GM12878 (cell line): Measurements from ENCODE around the gene GJA10. TPM values are rescaled to one million over a fixed set of nuclear protein-coding genes. Genes with fewer than 3 reads are reported as not detected.
"Not testable (repeated sequence)": the region's sequence is repeated elsewhere in the genome, so short reads cannot be mapped to it uniquely, and the experiment has no call there.

Source experiments
- ATAC-seq: fragments of 200-7000 bp; cut with Tn5 transposase; 3 replicates; pipeline ENCODE4 v1.9.1; 2020; ENCODE audit warnings: mild to moderate bottlenecking, moderate library complexity
- BruUV-seq: library from RNA; stranded (reverse); fragments of 400-500 nt; replicated peaks from 2 replicates; lab custom pipeline; 2021; lab: Mats Ljungman, UMichigan
- CTCF ChIA-PET: fragments of 300-600 bp; sonication (Branson Sonifier 250); formaldehyde crosslinking; extraction: SDS; loops from one replicate; lab custom pipeline; 2021; ENCODE audit warnings: inconsistent platforms; lab: Yijun Ruan, JAX
- POLR2A ChIA-PET: fragments of 350-600 bp; formaldehyde crosslinking; extraction: SDS; loops from one replicate; lab custom pipeline; 2021; ENCODE audit warnings: inconsistent platforms; lab: Charles Lee
- RAD21 ChIA-PET: fragments of 300-600 bp; sonication (Branson Sonifier 250); formaldehyde crosslinking; loops from one replicate; lab custom pipeline; 2023; ENCODE audit warnings: antibody characterized with exemption; ENCODE audit not compliant: unreplicated experiment; lab: Charles Lee
- SMC1A ChIA-PET: fragments of 300-600 bp; sonication (Branson Sonifier 250); formaldehyde crosslinking; loops from one replicate; lab custom pipeline; 2023; ENCODE audit not compliant: unreplicated experiment, uncharacterized antibody; lab: Charles Lee
- DNase-seq: peaks from one replicate; pipeline ENCODE4 v3.0.0-alpha.2; 2011; ENCODE audit warnings: low read depth, low spot score
- FAIRE-seq: peaks from 3 replicates; lab custom pipeline; 2011; peaks lifted over from hg19 to GRCh38; lab: Jason Lieb, UNC
- H2AFZ ChIP-seq: 2 replicates; pipeline ENCODE4 v1.6.0; 2011; ENCODE audit warnings: low read depth, low read length, control low read depth; ENCODE audit not compliant: control insufficient read depth
- H3K27ac ChIP-seq: 2 replicates; pipeline ENCODE4 v1.5.1; 2011; ENCODE audit warnings: control low read depth; ENCODE audit not compliant: control insufficient read depth, insufficient read depth
- H3K27me3 ChIP-seq, 2 experiments: replicated peaks in 1 of 2; 2 replicates each; pipeline versions ENCODE4 v1.6.0 to v1.6.1; 2011; ENCODE audit warnings: low read length in 1 of 2; ENCODE audit not compliant: control insufficient read depth in 2 of 2, insufficient read depth in 2 of 2
- H3K36me3 ChIP-seq, 2 experiments: 2 replicates each; pipeline ENCODE4 v1.5.1; 2011; ENCODE audit warnings: low read length in 1 of 2; ENCODE audit not compliant: control insufficient read depth in 2 of 2, insufficient read depth in 2 of 2
- H3K4me1 ChIP-seq: 2 replicates; pipeline ENCODE4 v1.6.1; 2011; ENCODE audit warnings: mild to moderate bottlenecking, low read length, moderate library complexity, mixed read lengths; ENCODE audit not compliant: control insufficient read depth, insufficient read depth
- H3K4me2 ChIP-seq: 2 replicates; pipeline ENCODE4 v1.6.0; 2011; ENCODE audit warnings: control low read depth; ENCODE audit not compliant: control insufficient read depth, insufficient read depth
- H3K4me3 ChIP-seq: fragments of 200-600 bp; sonication (generic); 2 replicates; pipeline ENCODE4 v1.5.1; 2016
- H3K79me2 ChIP-seq: 2 replicates; pipeline ENCODE4 v1.6.0; 2011; ENCODE audit warnings: low read length; ENCODE audit not compliant: control insufficient read depth, insufficient read depth
- H3K9ac ChIP-seq: 2 replicates; pipeline ENCODE4 v1.8.0; 2011; ENCODE audit warnings: low read length, control low read depth, mixed read lengths; ENCODE audit not compliant: control insufficient read depth, insufficient read depth
- H3K9me3 ChIP-seq: replicated peaks from 3 replicates; pipeline ENCODE4 v1.5.1; 2011; ENCODE audit warnings: mild to moderate bottlenecking, low read length; ENCODE audit not compliant: control insufficient read depth, insufficient read depth
- H4K20me1 ChIP-seq: 2 replicates; pipeline ENCODE4 v1.6.0; 2011; ENCODE audit not compliant: control insufficient read depth, insufficient read depth
- EED ChIP-seq: sonication (generic); IDR thresholded peaks from 2 replicates; pipeline ENCODE4 v1.6.1; 2016; ENCODE audit warnings: antibody characterized with exemption, low read depth
- SREBF1 ChIP-seq: IDR thresholded peaks from 2 replicates; pipeline ENCODE4 v1.6.1; 2012; ENCODE audit warnings: mild to moderate bottlenecking, low read length
- ZNF24 ChIP-seq: fragments of 450-650 bp; IDR thresholded peaks from 2 replicates; pipeline ENCODE4 v1.6.1; 2017; ENCODE audit warnings: antibody characterized with exemption, mild to moderate bottlenecking
- WGBS: methylation state at CpG from one replicate; pipeline ENCODE4 v1.1.6; 2016; ENCODE audit warnings: low lambda C conversion rate; ENCODE audit not compliant: insufficient replicate concordance, insufficient coverage; ENCODE audit errors: missing lambda C conversion rate; 5-methylcytosine and 5-hydroxymethylcytosine counted together
- in situ Hi-C: fragments of 300-500 bp; cut with MboI; formaldehyde crosslinking; loops from 9 replicates; pipeline ENCODE4 v1.14.3; 2018; ENCODE audit warnings: mixed read lengths
- intact Hi-C: fragments of 100-400 bp; cut with micrococcal nuclease; formaldehyde crosslinking; loops from one replicate; pipeline ENCODE4 v1.14.2; 2022; ENCODE audit not compliant: unreplicated experiment
- polyA plus RNA-seq, 11 experiments: library from polyadenylated mRNA; depleted of rRNA in 4 of 11; unstranded in 6 of 11; stranded (reverse) in 5 of 11; fragments of >200 nt; fragmentation: Nextera tagmentation in 4 of 11; fragmentation: Illumina TruSeq in 1 of 11; extraction: Ambion mirVana in 4 of 11; extraction: Trizol in 1 of 11; gene quantifications; 1 replicate in 1 of 11; 2 replicates in 10 of 11; pipeline versions ENCODE4 v1.2.1 to v1.2.3, GENCODE V29; 2011 to 2016; ENCODE audit warnings: inconsistent platforms in 2 of 11, missing spikeins in 2 of 11, low read depth in 1 of 11
- total RNA-seq, 4 experiments: library from RNA; depleted of rRNA in 3 of 4; stranded (reverse); fragments of >200 nt in 3 of 4; fragmentation: Illumina TruSeq in 1 of 4; extraction: Trizol in 1 of 4; gene quantifications; 2 replicates each; pipeline versions ENCODE4 v1.2.1 to v1.2.3, GENCODE V29; 2013 to 2021
- TF ChIP-seq, protein P1 (sequence below): fragments of 150-350 bp; IDR thresholded peaks from 2 replicates; pipeline ENCODE4 v1.6.1; 2014; ENCODE audit warnings: mild to moderate bottlenecking, low read depth, low read length
- TF ChIP-seq, protein P2 (sequence below): IDR thresholded peaks from 2 replicates; pipeline ENCODE4 v1.6.1; 2011; ENCODE audit warnings: borderline replicate concordance, low read depth, mild to moderate bottlenecking, moderate library complexity, low read length; ENCODE audit not compliant: insufficient read depth, poor library complexity, severe bottlenecking
- TF ChIP-seq, protein P3 (sequence below): fragments of 450-650 bp; IDR thresholded peaks from 2 replicates; pipeline ENCODE4 v1.6.1; 2017; ENCODE audit warnings: antibody characterized with exemption, mild to moderate bottlenecking, moderate library complexity

Gene GJA10
- total and polyA plus RNA-seq, 10 of the 15 experiments (the other 5 are each of a cell fraction or from before 2014, with no cell fraction given), result not detected

DNA sequence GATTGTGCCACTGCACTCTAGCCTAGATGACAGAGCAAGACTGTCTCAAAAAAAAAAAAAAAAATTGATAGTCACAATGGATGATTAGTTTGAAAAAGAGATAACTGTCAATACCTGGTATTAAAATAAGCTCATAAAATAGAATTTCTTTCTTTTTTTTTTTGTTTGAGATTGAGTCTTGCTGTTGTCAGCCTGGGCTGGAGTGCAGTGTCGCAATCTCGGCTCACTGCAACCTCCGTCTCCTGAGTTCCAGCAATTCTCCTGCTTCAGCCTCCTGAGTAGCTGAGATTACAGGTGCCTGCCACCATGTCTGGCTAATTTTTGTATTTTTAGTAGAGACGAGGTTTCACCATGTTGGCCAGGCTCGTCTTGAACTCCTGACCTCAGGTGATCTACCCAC lies 46.8 kb upstream of the GJA10 start:
- H3K4me2 ChIP-seq, ATAC-seq, H3K9me3 ChIP-seq, in situ Hi-C loops, H3K4me1 ChIP-seq, H3K27me3 ChIP-seq, H4K20me1 ChIP-seq, RAD21 ChIA-PET, DNase-seq, H3K27ac ChIP-seq, H3K4me3 ChIP-seq, BruUV-seq, intact Hi-C loops, H2AFZ ChIP-seq, H3K36me3 ChIP-seq, SMC1A ChIA-PET, H3K9ac ChIP-seq, H3K79me2 ChIP-seq, FAIRE-seq: not testable (repeated sequence)
- CTCF ChIA-PET, result interaction anchor here (0.6 to 0.8 kb wide), 3 partner anchors 31 to 92 kb away, joined by 3 read pairs; no protein-coding TSS in a partner anchor
- POLR2A ChIA-PET, result interaction anchor here (0.6 kb wide), 1 partner anchor 1800 kb away, joined by 5 read pairs; no protein-coding TSS in a partner anchor
- WGBS, result 99% methylated on average over 5 of the region's 5 CpGs

DNA sequence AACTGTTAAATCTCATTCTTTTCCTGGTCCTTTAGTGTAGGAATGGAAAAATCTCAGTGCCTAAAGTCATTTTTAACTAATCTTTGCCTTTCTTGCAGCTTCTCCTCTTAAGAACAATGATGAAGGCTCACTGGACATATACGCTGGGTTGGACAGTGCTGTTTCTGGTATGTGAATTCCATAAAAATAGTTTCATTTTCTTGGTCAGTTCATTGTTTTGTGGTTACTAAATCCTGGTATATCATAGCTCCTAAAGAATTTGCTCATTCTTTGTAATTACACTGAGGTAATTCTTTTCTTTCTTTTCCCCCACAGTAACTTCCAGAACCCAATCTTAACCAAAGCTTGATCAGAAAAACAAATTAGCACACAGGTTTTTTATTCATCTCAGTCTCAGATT lies 41.2 kb upstream of the GJA10 start:
- Histone ChIP-seq H4K20me1 (no peaks in the 10 kb centered on the region), H3K9me3 (no peaks in the 10 kb centered on the region), H3K36me3 (peaks cover 0 to 12% of the 10 kb centered on the region in 2 experiments; a peak in 3 of 4 replicates), H3K4me2 (no peak overlapping the region), H3K79me2 (no peaks in the 10 kb centered on the region), H2AFZ (no peak overlapping the region), H3K27me3 (no peaks in the 10 kb centered on the region), H3K4me3 (no peak overlapping the region), H3K9ac (no peak overlapping the region), H3K27ac (no peak overlapping the region), H3K4me1 (no peaks in the 10 kb centered on the region)
- WGBS, result 100% methylated on average over 1 of the region's 1 CpG
- ChIA-PET CTCF (no interaction called here), RAD21 (no interaction called here), POLR2A (interaction anchor here (0.7 to 1.0 kb wide), 2 partner anchors 22 to 24 kb away, joined by 4 to 6 read pairs; partner anchors contain the start of gene CASP8AP2), SMC1A (interaction anchor here (0.7 kb wide), 1 partner anchor 80 kb away, joined by 3 read pairs; no protein-coding TSS in a partner anchor)
- DNase-seq, result no peak
- no peak for ATAC-seq
- in situ Hi-C loops (no loop called here), intact Hi-C loops (no loop called here)
- no TSS peak for BruUV-seq
- no peak for FAIRE-seq
- TF ChIP-seq, protein P1, sequence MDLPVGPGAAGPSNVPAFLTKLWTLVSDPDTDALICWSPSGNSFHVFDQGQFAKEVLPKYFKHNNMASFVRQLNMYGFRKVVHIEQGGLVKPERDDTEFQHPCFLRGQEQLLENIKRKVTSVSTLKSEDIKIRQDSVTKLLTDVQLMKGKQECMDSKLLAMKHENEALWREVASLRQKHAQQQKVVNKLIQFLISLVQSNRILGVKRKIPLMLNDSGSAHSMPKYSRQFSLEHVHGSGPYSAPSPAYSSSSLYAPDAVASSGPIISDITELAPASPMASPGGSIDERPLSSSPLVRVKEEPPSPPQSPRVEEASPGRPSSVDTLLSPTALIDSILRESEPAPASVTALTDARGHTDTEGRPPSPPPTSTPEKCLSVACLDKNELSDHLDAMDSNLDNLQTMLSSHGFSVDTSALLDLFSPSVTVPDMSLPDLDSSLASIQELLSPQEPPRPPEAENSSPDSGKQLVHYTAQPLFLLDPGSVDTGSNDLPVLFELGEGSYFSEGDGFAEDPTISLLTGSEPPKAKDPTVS, result no peak
- no peak for TF ChIP-seq ZNF24
- no peak for TF ChIP-seq EED
- TF ChIP-seq, protein P2, sequence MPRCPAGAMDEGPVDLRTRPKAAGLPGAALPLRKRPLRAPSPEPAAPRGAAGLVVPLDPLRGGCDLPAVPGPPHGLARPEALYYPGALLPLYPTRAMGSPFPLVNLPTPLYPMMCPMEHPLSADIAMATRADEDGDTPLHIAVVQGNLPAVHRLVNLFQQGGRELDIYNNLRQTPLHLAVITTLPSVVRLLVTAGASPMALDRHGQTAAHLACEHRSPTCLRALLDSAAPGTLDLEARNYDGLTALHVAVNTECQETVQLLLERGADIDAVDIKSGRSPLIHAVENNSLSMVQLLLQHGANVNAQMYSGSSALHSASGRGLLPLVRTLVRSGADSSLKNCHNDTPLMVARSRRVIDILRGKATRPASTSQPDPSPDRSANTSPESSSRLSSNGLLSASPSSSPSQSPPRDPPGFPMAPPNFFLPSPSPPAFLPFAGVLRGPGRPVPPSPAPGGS, result no peak
- TF ChIP-seq SREBF1, result no peak
- TF ChIP-seq, protein P3, sequence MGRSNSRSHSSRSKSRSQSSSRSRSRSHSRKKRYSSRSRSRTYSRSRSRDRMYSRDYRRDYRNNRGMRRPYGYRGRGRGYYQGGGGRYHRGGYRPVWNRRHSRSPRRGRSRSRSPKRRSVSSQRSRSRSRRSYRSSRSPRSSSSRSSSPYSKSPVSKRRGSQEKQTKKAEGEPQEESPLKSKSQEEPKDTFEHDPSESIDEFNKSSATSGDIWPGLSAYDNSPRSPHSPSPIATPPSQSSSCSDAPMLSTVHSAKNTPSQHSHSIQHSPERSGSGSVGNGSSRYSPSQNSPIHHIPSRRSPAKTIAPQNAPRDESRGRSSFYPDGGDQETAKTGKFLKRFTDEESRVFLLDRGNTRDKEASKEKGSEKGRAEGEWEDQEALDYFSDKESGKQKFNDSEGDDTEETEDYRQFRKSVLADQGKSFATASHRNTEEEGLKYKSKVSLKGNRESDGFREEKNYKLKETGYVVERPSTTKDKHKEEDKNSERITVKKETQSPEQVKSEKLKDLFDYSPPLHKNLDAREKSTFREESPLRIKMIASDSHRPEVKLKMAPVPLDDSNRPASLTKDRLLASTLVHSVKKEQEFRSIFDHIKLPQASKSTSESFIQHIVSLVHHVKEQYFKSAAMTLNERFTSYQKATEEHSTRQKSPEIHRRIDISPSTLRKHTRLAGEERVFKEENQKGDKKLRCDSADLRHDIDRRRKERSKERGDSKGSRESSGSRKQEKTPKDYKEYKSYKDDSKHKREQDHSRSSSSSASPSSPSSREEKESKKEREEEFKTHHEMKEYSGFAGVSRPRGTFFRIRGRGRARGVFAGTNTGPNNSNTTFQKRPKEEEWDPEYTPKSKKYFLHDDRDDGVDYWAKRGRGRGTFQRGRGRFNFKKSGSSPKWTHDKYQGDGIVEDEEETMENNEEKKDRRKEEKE, result no peak
